ENCODE data around the gene ACADSB.

- TF ChIP-seq CTCF (IDR thresholded peaks at IDR 0.05): no peak
- TF ChIP-seq POLR2A (IDR thresholded peaks at IDR 0.05): no peak
These were observed 46.4 kb upstream of the ACADSB start for GRCh38 chr10:122962405-122962804.
